ENCODE measurements around the gene MUC2. TPM values are rescaled to one million over a fixed set of nuclear protein-coding genes. Genes with fewer than 3 reads are reported as not detected.

MUC2 gene
- total RNA-seq, 1 experiment from 2014 or later = 0.47 TPM

DNA sequence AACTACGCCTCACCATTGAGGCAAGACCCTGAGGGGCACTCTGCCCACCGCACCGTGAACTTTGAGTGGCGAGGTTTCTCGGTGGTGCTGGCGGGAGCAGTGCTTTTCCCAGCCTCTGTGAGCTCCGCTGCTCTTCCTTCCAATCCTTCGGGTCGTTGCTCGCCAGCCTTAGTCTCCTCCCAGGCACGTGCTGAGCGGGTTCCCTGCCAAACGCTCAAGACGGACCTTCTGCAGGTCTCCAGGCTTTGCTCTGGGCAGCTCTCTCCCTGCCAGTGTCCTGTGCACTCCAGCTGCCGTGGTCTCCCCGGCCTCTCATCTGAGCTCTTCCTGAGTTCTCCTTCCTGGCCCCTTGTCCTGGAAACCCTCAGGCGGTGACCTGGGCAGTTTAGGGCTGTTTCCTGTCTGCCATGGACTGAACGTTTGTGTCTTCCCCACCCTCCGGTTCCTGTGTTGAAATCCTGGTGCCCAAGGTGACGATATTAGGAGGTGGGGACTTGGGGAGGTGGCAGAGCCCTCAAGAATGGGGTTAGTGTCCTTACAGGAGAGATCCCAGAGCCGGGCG, 27.0 kb upstream of the MUC2 start:
- ChIA-PET RAD21 (ENCODE audit: low non-redundant PET in 1 of 2, low total read pairs in 2 of 2, uncharacterized antibody in 2 of 2, unreplicated experiment in 2 of 2) (no interaction called here), CTCF (no interaction called here), POLR2A (no interaction called here)
- Histone ChIP-seq H3K79me2 (ENCODE audit: insufficient read depth, low read length) (no peaks in the 10 kb centered on the region), H3K9me2 (ENCODE audit: insufficient read depth) (no peaks in the 10 kb centered on the region), H3K4me3 (replicated peaks in 1 of 2; ENCODE audit: low read depth in 1 of 2, low read length in 2 of 2) (no peak overlapping the region), H4K20me1 (ENCODE audit: insufficient read depth) (no peaks in the 10 kb centered on the region), H3K27ac (ENCODE audit: low read depth, low read length) (no peak overlapping the region), H3K27me3 (ENCODE audit: insufficient read depth, low read length) (no peaks in the 10 kb centered on the region), H3K9me3 (ENCODE audit: control insufficient read depth in 1 of 2, insufficient read depth in 1 of 2, low read depth in 1 of 2, low read length in 2 of 2) (no peaks in the 10 kb centered on the region), H3K4me2 (ENCODE audit: low read length) (no peak overlapping the region), H3K9ac (ENCODE audit: low read length) (no peak overlapping the region), H2AFZ (ENCODE audit: low read depth, low read length, poor library complexity, severe bottlenecking) (no peak overlapping the region), H3K4me1 (ENCODE audit: control insufficient read depth in 1 of 2, insufficient read depth in 2 of 2, low read length in 2 of 2) (peaks cover 3 to 15% of the 10 kb centered on the region in 2 experiments; a peak in 3 of 4 replicates), H3K36me3 (ENCODE audit: control insufficient read depth in 1 of 2, insufficient read depth in 2 of 2, low read length in 2 of 2) (no peaks in the 10 kb centered on the region)
- TF ChIP-seq SIN3A (IDR thresholded peaks at IDR 0.05; ENCODE audit: low read depth) (no peak), SP1 (IDR thresholded peaks at IDR 0.05; ENCODE audit: low read depth) (no peak), ZNF274 (IDR thresholded peaks at IDR 0.05; ENCODE audit: low read depth, low read length) (no peak), MAX (IDR thresholded peaks at IDR 0.05) (no peak), ATF3 (IDR thresholded peaks at IDR 0.05) (no peak), REST (IDR thresholded peaks at IDR 0.05; ENCODE audit: low read depth) (no peak), POLR2A (IDR thresholded peaks at IDR 0.05; ENCODE audit: borderline replicate concordance, extremely low read depth, insufficient read depth, insufficient read length) (no peak), EZH2phosphoT487 (IDR thresholded peaks at IDR 0.05; ENCODE audit: borderline replicate concordance) (no peak), YY1 (IDR thresholded peaks at IDR 0.05; ENCODE audit: extremely low read depth, insufficient replicate concordance, low read depth, low read length) (no peak), TCF7L2 (IDR thresholded peaks at IDR 0.05; ENCODE audit: borderline replicate concordance, extremely low read depth, insufficient read depth, insufficient read length) (no peak), CBX3 (IDR thresholded peaks at IDR 0.05; ENCODE audit: low read depth) (no peak), RAD21 (IDR thresholded peaks at IDR 0.05; ENCODE audit: low read depth) (no peak)
- no peak for DNase-seq (ENCODE audit: low read depth, low spot score)
- ATAC-seq = no peak
- BruUV-seq (replicated peaks) = no TSS peak
- intact Hi-C loops (cut with micrococcal nuclease) = no loop called here
